NCI-H345 (cell line): Measurements from ENCODE around the gene BEX3.

Source experiments
- DNase-seq: peaks from one replicate; lab custom pipeline; 2025; lab: John Stamatoyannopoulos, UW

Gene BEX3

DNA sequence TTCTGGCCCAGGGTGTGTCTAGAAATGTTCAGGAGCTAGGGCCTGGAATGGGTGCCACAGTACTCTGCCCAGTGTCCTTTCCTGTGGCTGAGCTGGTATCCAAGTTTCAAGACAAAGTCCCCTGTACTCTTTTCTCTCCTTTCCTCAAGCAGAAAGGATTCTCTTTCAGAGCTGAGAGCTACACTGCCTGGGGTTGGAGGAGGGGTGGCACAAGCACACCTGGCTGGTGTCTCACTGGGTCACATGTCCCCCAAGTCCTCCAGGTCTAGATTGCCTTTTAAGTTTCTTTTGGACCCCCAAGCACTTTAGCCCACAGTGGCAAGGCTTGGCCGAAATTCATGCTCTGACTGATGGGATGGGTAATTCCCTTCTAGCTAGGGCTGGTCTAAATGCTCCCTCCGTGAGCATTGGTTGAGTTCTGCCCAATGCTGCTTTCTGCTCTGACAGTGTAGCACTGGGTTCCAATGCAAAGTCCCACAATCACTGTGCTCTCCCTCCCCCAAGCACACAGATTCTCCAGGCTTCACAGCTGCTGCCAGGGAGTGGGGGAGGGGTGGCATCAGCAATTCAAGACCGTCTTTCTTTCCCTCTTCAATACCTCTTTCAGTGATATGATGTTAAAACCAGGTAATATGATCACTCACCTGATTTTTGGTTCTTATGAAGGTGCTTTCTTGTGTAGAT is 47.8 kb downstream of the BEX3 start:
- no peak for DNase-seq
